HepG2 (cell line): ENCODE results near the gene ZNF586. TPM values are rescaled to one million over a fixed set of nuclear protein-coding genes. Genes with fewer than 3 reads are reported as not detected.

Experiments
- ATAC-seq: fragments of 200-7000 bp; cut with Tn5 transposase; 3 replicates; pipeline ENCODE4 v1.9.1; 2020; ENCODE audit warnings: mild to moderate bottlenecking, moderate library complexity
- BruUV-seq: library from RNA; stranded (reverse); fragments of 400-500 nt; replicated peaks from 2 replicates; lab custom pipeline; 2021; lab: Mats Ljungman, UMichigan
- CTCF ChIA-PET: fragments of 300-600 bp; formaldehyde crosslinking; extraction: SDS; loops from one replicate; lab custom pipeline; 2021; ENCODE audit warnings: low total read pairs, inconsistent platforms, low intra/inter-chr PET ratio; lab: Yijun Ruan, JAX
- POLR2A ChIA-PET: fragments of 350-600 bp; sonication (Branson Sonifier 250); formaldehyde crosslinking; loops from one replicate; lab custom pipeline; 2020; ENCODE audit warnings: antibody characterized with exemption, inconsistent platforms; lab: Yijun Ruan, JAX
- DNase-seq: peaks from one replicate; pipeline ENCODE4 v3.0.0-alpha.2; 2015; ENCODE audit warnings: low spot score
- FAIRE-seq: peaks from 3 replicates; lab custom pipeline; 2011; peaks lifted over from hg19 to GRCh38; lab: Jason Lieb, UNC
- H2AFZ ChIP-seq: one replicate; pipeline ENCODE4 v1.6.1; 2011; ENCODE audit warnings: low read length, inconsistent platforms
- H3K27ac ChIP-seq: fragments of 300-600 bp; 3 replicates; pipeline ENCODE4 v1.8.0; 2011; ENCODE audit warnings: mixed run types, mild to moderate bottlenecking, mixed read lengths, low read length, inconsistent platforms; ENCODE audit not compliant: insufficient read depth; ENCODE audit errors: extremely low read length
- H3K27me3 ChIP-seq, 2 experiments: fragments of 200-600 bp in 1 of 2; 2 replicates in 1 of 2; 3 replicates in 1 of 2; pipeline versions ENCODE4 v1.6.0 to v1.8.0; 2011; ENCODE audit warnings: low read length in 2 of 2, mild to moderate bottlenecking in 2 of 2, moderate library complexity in 2 of 2, inconsistent platforms in 1 of 2; ENCODE audit not compliant: insufficient read depth in 2 of 2, control insufficient read depth in 1 of 2
- H3K36me3 ChIP-seq, 2 experiments: fragments of 200-600 bp in 1 of 2; replicated peaks in 1 of 2; 2 replicates in 1 of 2; 3 replicates in 1 of 2; pipeline versions ENCODE4 v1.5.1 to v1.8.0; 2011; ENCODE audit warnings: low read length in 2 of 2, inconsistent platforms in 1 of 2; ENCODE audit not compliant: insufficient read depth in 2 of 2, control insufficient read depth in 1 of 2
- H3K4me1 ChIP-seq: 2 replicates; pipeline ENCODE4 v1.5.1; 2012; ENCODE audit warnings: low read length, inconsistent platforms; ENCODE audit not compliant: insufficient read depth
- H3K4me2 ChIP-seq: 2 replicates; pipeline ENCODE4 v1.6.0; 2011; ENCODE audit warnings: low read depth, low read length, inconsistent platforms
- H3K4me3 ChIP-seq, 3 experiments: fragments of 200-600 bp in 1 of 3; sonication (generic), shearing (Covaris generic) in 1 of 3; replicated peaks in 1 of 3; 2 replicates each; pipeline ENCODE4 v1.5.1; 2011 to 2016; ENCODE audit warnings: low read length in 3 of 3, inconsistent platforms in 2 of 3, low read depth in 2 of 3, mild to moderate bottlenecking in 2 of 3, control low read depth in 1 of 3, mixed read lengths in 1 of 3; ENCODE audit not compliant: insufficient read depth in 1 of 3
- H3K79me2 ChIP-seq: one replicate; pipeline ENCODE4 v1.6.1; 2011; ENCODE audit warnings: low read length, inconsistent platforms; ENCODE audit not compliant: insufficient read depth
- H3K9ac ChIP-seq: 2 replicates; pipeline ENCODE4 v1.6.0; 2011; ENCODE audit warnings: mild to moderate bottlenecking, low read depth, low read length, inconsistent platforms; ENCODE audit not compliant: insufficient read depth
- H3K9me3 ChIP-seq: 2 replicates; pipeline ENCODE4 v1.5.1; 2012; ENCODE audit warnings: mild to moderate bottlenecking, low read length
- H4K20me1 ChIP-seq: 2 replicates; pipeline ENCODE4 v1.6.0; 2011; ENCODE audit warnings: inconsistent platforms, mild to moderate bottlenecking, low read length, moderate library complexity; ENCODE audit not compliant: insufficient read depth
- ARNT ChIP-seq: fragments of 450-650 bp; IDR thresholded peaks from 2 replicates; pipeline ENCODE4 v1.6.1; 2017
- ATF2 ChIP-seq: sonication (generic); formaldehyde crosslinking; IDR thresholded peaks from 2 replicates; pipeline ENCODE4 v1.4.0; 2020; ENCODE audit warnings: missing genetic modification reagents
- CENPT ChIP-seq: sonication (generic); formaldehyde crosslinking; IDR thresholded peaks from 2 replicates; pipeline ENCODE4 v1.8.0; 2022; ENCODE audit warnings: low read depth, mild to moderate bottlenecking, moderate library complexity, missing genetic modification reagents
- CREB1 ChIP-seq, 2 experiments: fragments of 450-650 bp in 1 of 2; IDR thresholded peaks; 2 replicates each; pipeline ENCODE4 v1.6.1; 2016 to 2017; ENCODE audit warnings: control low read depth in 1 of 2, mild to moderate bottlenecking in 1 of 2, missing compliant biosample characterization in 1 of 2, missing genetic modification characterization in 1 of 2
- FOXA3 ChIP-seq: IDR thresholded peaks from 2 replicates; pipeline ENCODE4 v1.6.1; 2016; ENCODE audit warnings: missing genetic modification reagents, missing compliant biosample characterization
- FOXO1 ChIP-seq: sonication (generic); formaldehyde crosslinking; IDR thresholded peaks from 2 replicates; pipeline ENCODE4 v1.4.0; 2020; ENCODE audit warnings: missing genetic modification reagents
- MYPOP ChIP-seq: sonication (generic); formaldehyde crosslinking; IDR thresholded peaks from 2 replicates; pipeline ENCODE4 v1.8.1; 2023; ENCODE audit warnings: mild to moderate bottlenecking, moderate library complexity, missing genetic modification reagents
- NFRKB ChIP-seq: fragments of 450-650 bp; IDR thresholded peaks from 2 replicates; pipeline ENCODE4 v1.6.1; 2017
- SIN3A ChIP-seq: IDR thresholded peaks from 2 replicates; pipeline ENCODE4 v1.6.1; 2011; ENCODE audit warnings: low read depth, mild to moderate bottlenecking, control low read depth, low read length, borderline replicate concordance
- SP140L ChIP-seq: sonication (generic); formaldehyde crosslinking; IDR thresholded peaks from 2 replicates; pipeline ENCODE4 v1.4.0; 2020; ENCODE audit warnings: missing genetic modification reagents, borderline replicate concordance
- TGIF2 ChIP-seq: IDR thresholded peaks from 2 replicates; pipeline ENCODE4 v1.6.1; 2016; ENCODE audit warnings: control low read depth, missing compliant biosample characterization
- ZBTB20 ChIP-seq: sonication (generic); formaldehyde crosslinking; IDR thresholded peaks from 2 replicates; pipeline ENCODE4 v1.8.1; 2023; ENCODE audit warnings: missing genetic modification reagents, low read depth, mild to moderate bottlenecking, borderline replicate concordance
- ZBTB21 ChIP-seq: sonication (generic); formaldehyde crosslinking; IDR thresholded peaks from 2 replicates; pipeline ENCODE4 v1.4.0; 2020; ENCODE audit warnings: missing genetic modification reagents
- ZNF230 ChIP-seq: sonication (generic); formaldehyde crosslinking; IDR thresholded peaks from 2 replicates; pipeline ENCODE4 v1.4.0; 2020; ENCODE audit warnings: mild to moderate bottlenecking, missing genetic modification reagents
- ZNF367 ChIP-seq: sonication (generic); formaldehyde crosslinking; IDR thresholded peaks from 2 replicates; pipeline ENCODE4 v1.4.0; 2020; ENCODE audit warnings: missing genetic modification reagents, borderline replicate concordance
- ZNF432 ChIP-seq: sonication (generic); formaldehyde crosslinking; IDR thresholded peaks from 2 replicates; pipeline ENCODE4 v1.5.0; 2020; ENCODE audit warnings: missing genetic modification reagents, mild to moderate bottlenecking, borderline replicate concordance
- ZSCAN22 ChIP-seq: sonication (generic); formaldehyde crosslinking; IDR thresholded peaks from 2 replicates; pipeline ENCODE4 v1.4.0; 2020; ENCODE audit warnings: mild to moderate bottlenecking, missing genetic modification reagents
- WGBS: methylation state at CpG from one replicate; pipeline ENCODE4 v1.1.6; 2017; ENCODE audit warnings: low lambda C conversion rate; 5-methylcytosine and 5-hydroxymethylcytosine counted together
- in situ Hi-C: cut with HindIII; loops from 2 replicates; pipeline ENCODE4 v1.10.0; 2017; ENCODE audit warnings: low pct_unique_long_range_greater_than_20kb; ENCODE audit not compliant: extremely low pct_ligation_motif_present
- intact Hi-C: fragments of 100-400 bp; cut with micrococcal nuclease; formaldehyde crosslinking; loops from one replicate; pipeline ENCODE4 v1.10.0; 2022; ENCODE audit not compliant: unreplicated experiment
- polyA plus RNA-seq, 8 experiments: library from polyadenylated mRNA; depleted of rRNA in 3 of 8; stranded (reverse) in 7 of 8; unstranded in 1 of 8; fragments of >200 nt; fragmentation: Illumina TruSeq in 4 of 8; extraction: Trizol in 4 of 8; gene quantifications; 2 replicates each; pipeline versions ENCODE4 v1.2.1 to v1.2.3, GENCODE V29; 2011 to 2016; ENCODE audit warnings: low read depth in 4 of 8, missing spikeins in 1 of 8, mixed read lengths in 1 of 8; ENCODE audit not compliant: insufficient read depth in 1 of 8
- total RNA-seq, 5 experiments: library from RNA; depleted of rRNA; stranded (reverse); fragments of >200 nt; fragmentation: Illumina TruSeq; extraction: Trizol; gene quantifications; 2 replicates each; pipeline ENCODE4 v1.2.3, GENCODE V29; 2016; ENCODE audit warnings: low read depth in 1 of 5

Gene ZNF586
- total and polyA plus RNA-seq, 2 of the 13 experiments (the other 11 are each of a cell fraction or from before 2014, with no cell fraction given), result 0.50 to 3.4 TPM

GRCh38 chr19:57779220-57779845 lies 9.9 kb downstream of the ZNF586 start:
- Histone ChIP-seq H3K9me3 (no peaks in the 10 kb centered on the region), H3K36me3 (peaks cover 4 to 27% of the 10 kb centered on the region in 2 experiments), H3K4me1 (peaks cover 7% of the 10 kb centered on the region; the same call in 1 of the 2 replicates), H4K20me1 (no peaks in the 10 kb centered on the region), H3K27me3 (no peaks in the 10 kb centered on the region), H2AFZ (no peak overlapping the region), H3K27ac (no peak overlapping the region), H3K79me2 (no peaks in the 10 kb centered on the region), H3K4me3 (no peak overlapping the region), H3K4me2 (no peak overlapping the region), H3K9ac (no peak overlapping the region)
- TF ChIP-seq ATF2 (no peak), ZNF432 (CRISPR knock-in tag) (no peak), ZBTB20 (no peak), MYPOP (CRISPR knock-in tag) (no peak), ARNT (no peak), ZSCAN22 (CRISPR knock-in tag) (no peak), CENPT (CRISPR knock-in tag) (no peak), FOXA3 (CRISPR knock-in tag) (no peak), NFRKB (no peak), CREB1 (IDR thresholded peaks at IDR 0.05) (no peak), CREB1 (CRISPR knock-in tag; IDR thresholded peaks at IDR 0.05) (no peak), ZBTB21 (CRISPR knock-in tag) (no peak), TGIF2 (no peak), SIN3A (no peak), SP140L (CRISPR knock-in tag) (no peak), ZNF367 (CRISPR knock-in tag) (no peak), FOXO1 (CRISPR knock-in tag) (no peak), ZNF230 (CRISPR knock-in tag) (no peak)
- intact Hi-C loops (no loop called here), in situ Hi-C loops (no loop called here)
- TSS peak; percentile 45 for BruUV-seq
- ChIA-PET POLR2A (no interaction called here), CTCF (no interaction called here)
- 95% methylated on average over 10 of the region's 10 CpGs for WGBS
- ATAC-seq, result no peak
- no peak for FAIRE-seq
- DNase-seq, result no peak
